SK-N-SH (cell line): Measurements from ENCODE around the gene GAB2. TPM values are rescaled to one million over a fixed set of nuclear protein-coding genes. Genes with fewer than 3 reads are reported as not detected.
A peak's percentile ranks its signal among the peaks of the same experiment; 100 is the strongest.

Experiments
- CTCF ChIA-PET: fragments of 300-600, 350-600 bp; formaldehyde crosslinking; extraction: SDS; loops from one replicate; lab custom pipeline; 2021; lab: Yijun Ruan, JAX
- POLR2A ChIA-PET: fragments of 350-600 bp; sonication (Branson Sonifier 250); formaldehyde crosslinking; extraction: SDS; loops from one replicate; lab custom pipeline; 2020; ENCODE audit warnings: antibody characterized with exemption, inconsistent platforms; lab: Yijun Ruan, JAX
- DNase-seq: peaks from one replicate; pipeline ENCODE4 v3.0.0; 2012
- H2AFZ ChIP-seq: fragments of 200-600 bp; sonication (generic); 2 replicates; pipeline ENCODE4 v1.8.1; 2016; ENCODE audit warnings: antibody characterized with exemption, mild to moderate bottlenecking, low read depth
- H3F3A ChIP-seq: fragments of 200-600 bp; sonication (generic); replicated peaks from 2 replicates; pipeline ENCODE3; 2016; ENCODE audit warnings: antibody characterized with exemption, mild to moderate bottlenecking; ENCODE audit not compliant: insufficient read depth
- H3K27ac ChIP-seq, 2 experiments: fragments of 200-500 bp in 1 of 2; fragments of 200-600 bp in 1 of 2; sonication (Bioruptor generic) in 1 of 2; sonication (generic), shearing (Covaris generic) in 1 of 2; 2 replicates each; pipeline versions ENCODE4 v1.5.1 to v1.6.1; 2014 to 2016; ENCODE audit warnings: low read depth in 2 of 2, inconsistent platforms in 1 of 2, low read length in 1 of 2, mild to moderate bottlenecking in 1 of 2, mixed read lengths in 1 of 2
- H3K27me3 ChIP-seq: fragments of 200-600 bp; sonication (generic), shearing (Covaris generic); 2 replicates; pipeline ENCODE4 v1.6.1; 2016; ENCODE audit warnings: mixed run types; ENCODE audit not compliant: insufficient read depth
- H3K36me3 ChIP-seq, 2 experiments: fragments of 200-500 bp in 1 of 2; fragments of 200-600 bp in 1 of 2; sonication (Bioruptor generic) in 1 of 2; sonication (generic) in 1 of 2; replicated peaks in 1 of 2; 2 replicates each; pipeline versions ENCODE3 to v1.5.1; 2014 to 2016; ENCODE audit warnings: low read length in 1 of 2, mild to moderate bottlenecking in 1 of 2; ENCODE audit not compliant: insufficient read depth in 2 of 2, control insufficient read depth in 1 of 2
- H3K4me1 ChIP-seq, 2 experiments: fragments of 200-500 bp in 1 of 2; fragments of 200-600 bp in 1 of 2; sonication (Bioruptor generic) in 1 of 2; sonication (generic), shearing (Covaris generic) in 1 of 2; 2 replicates each; pipeline versions ENCODE4 v1.5.1 to v1.6.1; 2014 to 2016; ENCODE audit warnings: low read depth in 1 of 2, low read length in 1 of 2, mixed run types in 1 of 2; ENCODE audit not compliant: insufficient read depth in 2 of 2, control insufficient read depth in 1 of 2
- H3K4me2 ChIP-seq: fragments of 200-600 bp; sonication (generic), shearing (Covaris generic); 2 replicates; pipeline ENCODE4 v1.6.1; 2017; ENCODE audit warnings: mixed run types
- H3K4me3 ChIP-seq, 2 experiments: fragments of 200-500 bp in 1 of 2; fragments of 200-600 bp in 1 of 2; sonication (Bioruptor generic) in 1 of 2; sonication (generic), shearing (Covaris generic) in 1 of 2; 2 replicates each; pipeline versions ENCODE4 v1.5.1 to v1.8.1; 2014 to 2016; ENCODE audit warnings: low read depth in 2 of 2, inconsistent platforms in 1 of 2, low read length in 1 of 2, mild to moderate bottlenecking in 1 of 2, mixed read lengths in 1 of 2, moderate library complexity in 1 of 2
- H3K79me2 ChIP-seq: fragments of 200-600 bp; sonication (generic); 2 replicates; pipeline ENCODE4 v1.8.1; 2017; ENCODE audit warnings: mild to moderate bottlenecking; ENCODE audit not compliant: insufficient read depth
- H3K9ac ChIP-seq: fragments of 200-600 bp; sonication (generic); 2 replicates; pipeline ENCODE4 v1.6.1; 2017; ENCODE audit warnings: mixed run types
- H3K9me2 ChIP-seq: fragments of 200-600 bp; sonication (generic); 2 replicates; pipeline ENCODE4 v1.6.1; 2017; ENCODE audit warnings: mixed run types
- H3K9me3 ChIP-seq: fragments of 200-600 bp; sonication (generic); 2 replicates; pipeline ENCODE4 v1.6.1; 2017; ENCODE audit warnings: mixed run types, mild to moderate bottlenecking, moderate library complexity
- H4K20me1 ChIP-seq: fragments of 200-600 bp; sonication (generic); 2 replicates; pipeline ENCODE4 v1.6.1; 2017; ENCODE audit warnings: mild to moderate bottlenecking, mixed run types; ENCODE audit not compliant: insufficient read depth
- CHD2 ChIP-seq: fragments of 150-350 bp; IDR thresholded peaks from 2 replicates; pipeline ENCODE4 v1.6.1; 2018; ENCODE audit warnings: low read length; ENCODE audit not compliant: partially characterized antibody
- GATA2 ChIP-seq: sonication (generic); formaldehyde crosslinking; IDR thresholded peaks from 2 replicates; pipeline ENCODE4 v1.5.0; 2020; ENCODE audit warnings: mild to moderate bottlenecking, missing genetic modification reagents
- JUND ChIP-seq: IDR thresholded peaks from 2 replicates; pipeline ENCODE4 v1.4.0; 2012
- MAX ChIP-seq: IDR thresholded peaks from 2 replicates; pipeline ENCODE4 v1.4.0; 2012; ENCODE audit warnings: low read depth
- NFIC ChIP-seq: IDR thresholded peaks from 2 replicates; pipeline ENCODE4 v1.4.0; 2012; ENCODE audit warnings: borderline replicate concordance
- NRF1 ChIP-seq: IDR thresholded peaks from 2 replicates; pipeline ENCODE4 v1.6.1; 2012; ENCODE audit warnings: low read depth, mild to moderate bottlenecking, low read length
- RAD21 ChIP-seq: IDR thresholded peaks from 2 replicates; pipeline ENCODE4 v1.6.1; 2012; ENCODE audit warnings: mild to moderate bottlenecking, low read length
- RFX5 ChIP-seq: IDR thresholded peaks from 2 replicates; pipeline ENCODE4 v1.6.1; 2012; ENCODE audit warnings: mild to moderate bottlenecking, improper control_type of control experiment, low read length
- RXRA ChIP-seq: IDR thresholded peaks from 2 replicates; pipeline ENCODE4 v1.4.0; 2012; ENCODE audit warnings: low read depth, mild to moderate bottlenecking, borderline replicate concordance
- WGBS: methylation state at CpG from one replicate; pipeline ENCODE4 v1.1.6; 2017; ENCODE audit warnings: low lambda C conversion rate; 5-methylcytosine and 5-hydroxymethylcytosine counted together
- polyA plus RNA-seq, 3 experiments: library from polyadenylated mRNA; depleted of rRNA; stranded (reverse); fragments of >200 nt; gene quantifications; 2 replicates each; pipeline ENCODE4 v1.2.3, GENCODE V29; 2012
- TF ChIP-seq, protein P1 (sequence below): fragments of 150-350 bp; IDR thresholded peaks from 2 replicates; pipeline ENCODE4 v1.6.1; 2017; ENCODE audit warnings: antibody characterized with exemption, low read length, low read depth, borderline replicate concordance

The GAB2 gene
- polyA plus RNA-seq, 1 of the 3 experiments (the other 2 are of a cell fraction) = 5.6 TPM

- WGBS = 95% methylated on average over 10 of the region's 11 CpGs
- Histone ChIP-seq H3K4me2 (no peak overlapping the region), H3K4me3 (no peak overlapping the region), H3K27me3 (no peaks in the 10 kb centered on the region), H3K79me2 (peaks cover 26% of the 10 kb centered on the region), H2AFZ (no peak overlapping the region), H3K27ac (peak overlapping the region in 1 of 2 experiments; percentile 18; a peak in 1 of 4 replicates), H3K9me2 (no peaks in the 10 kb centered on the region), H3K9ac (no peak overlapping the region), H3K9me3 (no peaks in the 10 kb centered on the region), H3F3A (no peaks in the 10 kb centered on the region), H4K20me1 (peaks cover 6% of the 10 kb centered on the region; the same call in 1 of the 2 replicates), H3K36me3 (peaks cover 27 to 39% of the 10 kb centered on the region in 2 experiments), H3K4me1 (peaks cover 0 to 13% of the 10 kb centered on the region in 2 experiments; a peak in 1 of 4 replicates)
- CTCF ChIA-PET = interaction anchor here (5.1 kb wide), 1 partner anchor 15 kb away, joined by 16 read pairs; no protein-coding TSS in a partner anchor
- DNase-seq = no peak
- TF ChIP-seq MAX = no peak
- POLR2A ChIA-PET = interaction anchor here (0.7 kb wide), 1 partner anchor 19 kb away, joined by 3 read pairs; no protein-coding TSS in a partner anchor
Measured at GRCh38 chr11:78212586-78213371, 204.8 kb downstream of the GAB2 start.

- TF ChIP-seq RXRA (no peak), MAX (no peak), GATA2 (CRISPR knock-in tag) (no peak), RAD21 (no peak), RFX5 (no peak), JUND (no peak), NRF1 (no peak), CHD2 (no peak), NFIC (no peak)
- TF ChIP-seq, protein P1, sequence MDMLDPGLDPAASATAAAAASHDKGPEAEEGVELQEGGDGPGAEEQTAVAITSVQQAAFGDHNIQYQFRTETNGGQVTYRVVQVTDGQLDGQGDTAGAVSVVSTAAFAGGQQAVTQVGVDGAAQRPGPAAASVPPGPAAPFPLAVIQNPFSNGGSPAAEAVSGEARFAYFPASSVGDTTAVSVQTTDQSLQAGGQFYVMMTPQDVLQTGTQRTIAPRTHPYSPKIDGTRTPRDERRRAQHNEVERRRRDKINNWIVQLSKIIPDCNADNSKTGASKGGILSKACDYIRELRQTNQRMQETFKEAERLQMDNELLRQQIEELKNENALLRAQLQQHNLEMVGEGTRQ = no peak
- H3K4me1 ChIP-seq = peaks cover 0 to 25% of the 10 kb centered on the region in 2 experiments; a peak in 1 of 4 replicates
- POLR2A ChIA-PET = no interaction called here
- H3K27me3 ChIP-seq = no peaks in the 10 kb centered on the region
- no peak overlapping the region for H2AFZ ChIP-seq
- H3K36me3 ChIP-seq = peaks cover 27 to 35% of the 10 kb centered on the region in 2 experiments
- CTCF ChIA-PET = interaction anchor here (1.1 kb wide), 1 partner anchor 17 kb away, joined by 3 read pairs; no protein-coding TSS in a partner anchor
- H3K9me3 ChIP-seq = no peaks in the 10 kb centered on the region
- H4K20me1 ChIP-seq = peaks cover 6% of the 10 kb centered on the region; the same call in 1 of the 2 replicates
- DNase-seq = no peak
- no peak overlapping the region for H3K27ac ChIP-seq
- H3F3A ChIP-seq = no peaks in the 10 kb centered on the region
- no peak overlapping the region for H3K4me2 ChIP-seq
- WGBS = 98% methylated on average over 5 of the region's 5 CpGs
- no peaks in the 10 kb centered on the region for H3K9me2 ChIP-seq
- peaks cover 26% of the 10 kb centered on the region for H3K79me2 ChIP-seq
- no peak overlapping the region for H3K4me3 ChIP-seq
- H3K9ac ChIP-seq = no peak overlapping the region
Measured at GRCh38 chr11:78211565-78211964, 206.1 kb downstream of the GAB2 start.
